Parathyroid adenoma (tissue), 2 donors: ENCODE results near the gene ORAI2.

Experiments used
- H2AFZ ChIP-seq: fragments of 300-600 bp; sonication (generic); one replicate; pipeline ENCODE4 v1.7.0; 2017; ENCODE audit warnings: antibody characterized with exemption, mild to moderate bottlenecking
- H3K27ac ChIP-seq: fragments of 300-600 bp; sonication (generic); one replicate; pipeline ENCODE4 v1.7.0; 2017
- H3K27me3 ChIP-seq: fragments of 300-600 bp; sonication (generic); one replicate; pipeline ENCODE4 v1.7.0; 2017; ENCODE audit warnings: low read length; ENCODE audit not compliant: control insufficient read depth, insufficient read depth
- H3K36me3 ChIP-seq: fragments of 300-600 bp; sonication (generic); one replicate; pipeline ENCODE4 v1.7.0; 2017; ENCODE audit warnings: low read length; ENCODE audit not compliant: control insufficient read depth, insufficient read depth
- H3K4me1 ChIP-seq: fragments of 300-600 bp; sonication (generic); one replicate; pipeline ENCODE4 v1.7.0; 2017; ENCODE audit warnings: control low read depth
- H3K4me2 ChIP-seq: fragments of 300-600 bp; sonication (generic); one replicate; pipeline ENCODE4 v1.7.0; 2017; ENCODE audit warnings: low read length
- H3K4me3 ChIP-seq: fragments of 300-600 bp; sonication (generic); one replicate; pipeline ENCODE4 v1.7.0; 2017; ENCODE audit warnings: low read depth, low read length
- H3K79me2 ChIP-seq: fragments of 300-600 bp; sonication (generic); one replicate; pipeline ENCODE4 v1.7.0; 2017; ENCODE audit warnings: control low read depth
- H3K9ac ChIP-seq: fragments of 300-600 bp; sonication (generic); one replicate; pipeline ENCODE4 v1.7.0; 2017; ENCODE audit warnings: mild to moderate bottlenecking
- H3K9me3 ChIP-seq: fragments of 300-600 bp; sonication (generic); one replicate; pipeline ENCODE4 v1.7.0; 2017; ENCODE audit warnings: low read length; ENCODE audit not compliant: control insufficient read depth
- TF ChIP-seq, protein P1 (sequence below): fragments of 300-600 bp; sonication (generic); IDR thresholded peaks from one replicate; pipeline ENCODE4 v1.7.0; 2017; ENCODE audit warnings: antibody characterized with exemption, mild to moderate bottlenecking
- donor health status: primary hyperparathyroidism.

Gene ORAI2

GRCh38 chr7:102431617-102432298 is 1.6 kb upstream of the ORAI2 start:
- Histone ChIP-seq H3K4me3 (peak overlapping the region; percentile 22), H3K9me3 (no peaks in the 10 kb centered on the region), H3K79me2 (no peaks in the 10 kb centered on the region), H3K9ac (no peak overlapping the region), H3K4me1 (peaks cover 24% of the 10 kb centered on the region), H3K36me3 (no peaks in the 10 kb centered on the region), H3K27ac (peak overlapping the region; percentile 94), H3K27me3 (no peaks in the 10 kb centered on the region), H3K4me2 (peak overlapping the region; percentile 7), H2AFZ (peak overlapping the region; percentile 71)
- TF ChIP-seq, protein P1, sequence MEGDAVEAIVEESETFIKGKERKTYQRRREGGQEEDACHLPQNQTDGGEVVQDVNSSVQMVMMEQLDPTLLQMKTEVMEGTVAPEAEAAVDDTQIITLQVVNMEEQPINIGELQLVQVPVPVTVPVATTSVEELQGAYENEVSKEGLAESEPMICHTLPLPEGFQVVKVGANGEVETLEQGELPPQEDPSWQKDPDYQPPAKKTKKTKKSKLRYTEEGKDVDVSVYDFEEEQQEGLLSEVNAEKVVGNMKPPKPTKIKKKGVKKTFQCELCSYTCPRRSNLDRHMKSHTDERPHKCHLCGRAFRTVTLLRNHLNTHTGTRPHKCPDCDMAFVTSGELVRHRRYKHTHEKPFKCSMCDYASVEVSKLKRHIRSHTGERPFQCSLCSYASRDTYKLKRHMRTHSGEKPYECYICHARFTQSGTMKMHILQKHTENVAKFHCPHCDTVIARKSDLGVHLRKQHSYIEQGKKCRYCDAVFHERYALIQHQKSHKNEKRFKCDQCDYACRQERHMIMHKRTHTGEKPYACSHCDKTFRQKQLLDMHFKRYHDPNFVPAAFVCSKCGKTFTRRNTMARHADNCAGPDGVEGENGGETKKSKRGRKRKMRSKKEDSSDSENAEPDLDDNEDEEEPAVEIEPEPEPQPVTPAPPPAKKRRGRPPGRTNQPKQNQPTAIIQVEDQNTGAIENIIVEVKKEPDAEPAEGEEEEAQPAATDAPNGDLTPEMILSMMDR, result no peak

DNA sequence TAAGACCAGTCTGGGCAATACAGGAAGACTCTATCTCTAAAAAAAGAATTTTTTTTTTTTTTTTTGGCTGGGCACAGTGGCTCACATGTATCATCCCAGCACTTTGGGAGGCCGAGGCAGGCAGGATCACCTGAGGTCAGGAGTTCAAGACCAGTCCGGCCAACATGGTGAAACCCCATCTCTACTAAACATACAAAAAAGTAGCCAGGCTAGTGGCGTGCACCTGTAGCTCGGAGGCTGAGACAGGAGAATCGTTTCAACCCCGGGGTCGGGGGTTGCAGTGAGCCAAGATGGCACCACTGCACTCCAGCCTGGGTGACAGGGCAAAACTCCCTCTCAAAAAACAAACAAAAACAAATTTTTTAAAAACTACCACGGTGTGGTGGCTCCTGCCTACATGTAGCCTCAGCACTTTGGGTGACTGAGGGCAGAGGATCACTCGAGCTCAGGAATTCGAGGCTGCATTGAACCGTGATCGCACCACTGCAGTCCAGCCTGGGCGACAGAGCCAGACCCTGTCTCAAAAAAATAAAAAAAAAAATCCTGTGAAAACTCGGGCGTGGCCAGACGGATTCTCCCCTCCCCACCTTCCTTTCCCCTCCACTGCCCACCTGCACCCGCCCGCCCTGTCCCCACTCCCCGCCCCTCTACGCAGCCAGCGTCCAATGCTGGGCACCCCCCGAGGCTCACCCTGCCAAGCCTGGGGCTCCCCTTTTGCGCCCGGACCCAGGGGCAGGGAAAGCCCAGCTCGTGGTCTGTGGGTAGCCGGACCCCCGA is 745 bp upstream of the ORAI2 start:
- peak overlapping the region; percentile 78 for H2AFZ ChIP-seq
- TF ChIP-seq, protein P1, result no peak
- peak overlapping the region; percentile 61 for H3K4me3 ChIP-seq
- H3K9ac ChIP-seq, result no peak overlapping the region
- peaks cover 24% of the 10 kb centered on the region for H3K4me1 ChIP-seq
- H3K9me3 ChIP-seq, result no peaks in the 10 kb centered on the region
- peak overlapping the region; percentile 94 for H3K27ac ChIP-seq
- H3K27me3 ChIP-seq, result no peaks in the 10 kb centered on the region
- no peaks in the 10 kb centered on the region for H3K36me3 ChIP-seq
- H3K79me2 ChIP-seq, result no peaks in the 10 kb centered on the region
- H3K4me2 ChIP-seq, result peak overlapping the region; percentile 87

DNA sequence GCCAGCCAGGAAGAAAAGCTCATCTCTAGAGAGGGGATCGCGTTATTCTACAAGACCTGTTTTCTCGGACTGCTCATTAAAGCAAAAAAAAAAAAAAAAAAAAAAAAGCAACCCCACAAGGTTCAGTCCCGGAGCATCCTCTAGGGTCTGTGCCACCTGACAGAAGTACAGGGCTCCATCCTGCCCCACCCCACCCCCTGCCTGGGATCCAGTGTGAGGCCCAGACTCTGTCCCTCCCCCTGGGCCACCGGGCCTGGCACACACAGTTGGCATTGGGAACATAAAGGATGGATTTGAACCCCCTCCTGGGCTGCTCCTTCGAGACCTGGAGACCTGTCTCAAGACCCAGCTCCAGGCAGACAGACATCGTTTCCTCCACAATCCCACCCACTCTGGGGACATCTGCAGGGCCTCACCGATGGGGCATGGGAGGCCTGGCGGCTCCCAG is 688 bp downstream of the ORAI2 start:
- Histone ChIP-seq H3K9ac (no peak overlapping the region), H2AFZ (peak overlapping the region; percentile 85), H3K4me1 (peaks cover 24% of the 10 kb centered on the region), H3K4me3 (peak overlapping the region; percentile 82), H3K79me2 (no peaks in the 10 kb centered on the region), H3K9me3 (no peaks in the 10 kb centered on the region), H3K27me3 (no peaks in the 10 kb centered on the region), H3K27ac (peak overlapping the region; percentile 57), H3K4me2 (peak overlapping the region; percentile 87), H3K36me3 (no peaks in the 10 kb centered on the region)
- TF ChIP-seq, protein P1, result no peak

GRCh38 chr7:102436118-102436517 is 2.7 kb downstream of the ORAI2 start:
- Histone ChIP-seq H3K4me2 (no peak overlapping the region), H3K4me3 (no peak overlapping the region), H3K27ac (no peak overlapping the region), H3K4me1 (peaks cover 19% of the 10 kb centered on the region), H3K27me3 (no peaks in the 10 kb centered on the region), H3K36me3 (no peaks in the 10 kb centered on the region), H3K9ac (no peak overlapping the region), H3K9me3 (no peaks in the 10 kb centered on the region), H3K79me2 (no peaks in the 10 kb centered on the region), H2AFZ (no peak overlapping the region)
- TF ChIP-seq, protein P1, result no peak
